Germinal center (tissue), 1 donor: ENCODE measurements around the gene MTARC1.

Experiments
- DNase-seq: peaks from one replicate; pipeline ENCODE4 v3.0.0; 2012; ENCODE audit warnings: mixed read lengths, low spot score

The MTARC1 gene

GRCh38 chr1:220807726-220808125 lies 21.0 kb downstream of the MTARC1 start:
- DNase-seq, result no peak

- DNase-seq, result no peak
These were observed 21.9 kb downstream of the MTARC1 start for GRCh38 chr1:220808345-220809186.

GRCh38 chr1:220809187-220809550 lies 22.5 kb downstream of the MTARC1 start:
- DNase-seq, result no peak

GRCh38 chr1:220809704-220810103 lies 23.0 kb downstream of the MTARC1 start:
- DNase-seq, result no peak

- peak; percentile 71 for DNase-seq
These were observed 23.5 kb downstream of the MTARC1 start for GRCh38 chr1:220810179-220810653.

GRCh38 chr1:220810963-220811362 lies 24.2 kb downstream of the MTARC1 start:
- DNase-seq, result no peak

- no peak for DNase-seq
These were observed 25.0 kb downstream of the MTARC1 start for GRCh38 chr1:220811695-220812094.

GRCh38 chr1:220812308-220812707 lies 25.6 kb downstream of the MTARC1 start:
- DNase-seq, result no peak

GRCh38 chr1:220813013-220813412 lies 26.3 kb downstream of the MTARC1 start:
- DNase-seq, result no peak

- DNase-seq, result no peak
These were observed 28.7 kb downstream of the MTARC1 start for GRCh38 chr1:220815409-220815808.

- no peak for DNase-seq
These were observed 31.2 kb downstream of the MTARC1 start for GRCh38 chr1:220817907-220818306.

GRCh38 chr1:220818421-220819173 lies 31.9 kb downstream of the MTARC1 start:
- DNase-seq, result no peak

GRCh38 chr1:220819467-220820026 lies 32.8 kb downstream of the MTARC1 start:
- no peak for DNase-seq

- DNase-seq, result no peak
These were observed 37.6 kb downstream of the MTARC1 start for GRCh38 chr1:220824031-220824989.

- no peak for DNase-seq
These were observed 39.3 kb downstream of the MTARC1 start for GRCh38 chr1:220825819-220826551.

GRCh38 chr1:220826729-220827128 lies 40.0 kb downstream of the MTARC1 start:
- no peak for DNase-seq

GRCh38 chr1:220827445-220828178 lies 40.9 kb downstream of the MTARC1 start:
- DNase-seq, result no peak

GRCh38 chr1:220828179-220828490 lies 41.4 kb downstream of the MTARC1 start:
- no peak for DNase-seq

GRCh38 chr1:220828950-220829586 lies 42.4 kb downstream of the MTARC1 start:
- no peak for DNase-seq

- no peak for DNase-seq
These were observed 46.7 kb downstream of the MTARC1 start for GRCh38 chr1:220833436-220833835.
